ENCODE measurements around the gene CDH4. TPM values are rescaled to one million over a fixed set of nuclear protein-coding genes. Genes with fewer than 3 reads are reported as not detected.

The CDH4 gene
- total and polyA plus RNA-seq, 2 donors (not counting 1 experiment from before 2014, with no cell fraction given) = not detected

- WGBS (ENCODE audit: insufficient coverage) = 78% methylated on average over 20 of the region's 25 CpGs
- DNase-seq (no peak), ATAC-seq (ENCODE audit: low read depth) (no peak)
- H3K4me1 ChIP-seq (ENCODE audit: control insufficient read depth in 2 of 2, insufficient read depth in 2 of 2, low read length in 2 of 2) = no peaks in the 10 kb centered on the region
- H3K9me3 ChIP-seq (ENCODE audit: control extremely low read depth in 1 of 3, control insufficient read depth in 2 of 3, insufficient read depth in 1 of 3, low read length in 2 of 3) = no peaks in the 10 kb centered on the region
- H3K4me3 ChIP-seq (ENCODE audit: control extremely low read depth in 1 of 5, extremely low read depth in 1 of 5, insufficient read depth in 1 of 5, low read depth in 2 of 5, low read length in 4 of 5) = no peak overlapping the region
- H3K9ac ChIP-seq (ENCODE audit: low read length) = no peak overlapping the region
- Mint-ChIP-seq H3K4me1 (no peaks in the 10 kb centered on the region), H3K4me3 (no peak overlapping the region), H3K27me3 (no peaks in the 10 kb centered on the region), H3K9me3 (ENCODE audit: insufficient read depth) (no peaks in the 10 kb centered on the region), H3K27ac (no peak overlapping the region)
- H4K20me1 ChIP-seq (ENCODE audit: control insufficient read depth, insufficient read depth, low read length, poor library complexity, severe bottlenecking) = no peaks in the 10 kb centered on the region
- no peak overlapping the region for H3K27ac ChIP-seq (ENCODE audit: low read length in 2 of 2)
- no peak overlapping the region for H3K4me2 ChIP-seq (replicated peaks; ENCODE audit: low read depth, low read length, poor library complexity, severe bottlenecking)
- intact Hi-C loops (cut with micrococcal nuclease) = no loop called here
- no peak overlapping the region for H2AFZ ChIP-seq (ENCODE audit: insufficient read depth, low read depth, low read length, poor library complexity, severe bottlenecking)
- TF ChIP-seq EZH2 (IDR thresholded peaks at IDR 0.05; ENCODE audit: borderline replicate concordance, insufficient read depth, low read depth, low read length, poor library complexity, severe bottlenecking) (no peak), CTCF (IDR thresholded peaks at IDR 0.05) (no peak)
- no peaks in the 10 kb centered on the region for H3K27me3 ChIP-seq (replicated peaks in 1 of 4; ENCODE audit: control extremely low read depth in 1 of 4, control insufficient read depth in 3 of 4, insufficient read depth in 4 of 4, low read length in 3 of 4)
- H3K36me3 ChIP-seq (replicated peaks in 1 of 2; ENCODE audit: control extremely low read depth in 1 of 2, control insufficient read depth in 1 of 2, extremely low read depth in 1 of 2, insufficient read depth in 2 of 2, low read length in 1 of 2) = no peaks in the 10 kb centered on the region
- H3K79me2 ChIP-seq (ENCODE audit: control insufficient read depth, insufficient read depth, low read length) = no peaks in the 10 kb centered on the region
- POLR2A ChIA-PET = no interaction called here
- CTCF ChIA-PET = no interaction called here
Measured at GRCh38 chr20:61816606-61817460, 564.8 kb downstream of the CDH4 start.

- Histone ChIP-seq H3K4me1 (ENCODE audit: control insufficient read depth in 2 of 2, insufficient read depth in 2 of 2, low read length in 2 of 2) (no peaks in the 10 kb centered on the region), H3K9ac (ENCODE audit: low read length) (no peak overlapping the region), H3K4me3 (ENCODE audit: control extremely low read depth in 1 of 5, extremely low read depth in 1 of 5, insufficient read depth in 1 of 5, low read depth in 2 of 5, low read length in 4 of 5) (no peak overlapping the region), H2AFZ (ENCODE audit: insufficient read depth, low read depth, low read length, poor library complexity, severe bottlenecking) (no peak overlapping the region), H3K27ac (ENCODE audit: low read length in 2 of 2) (no peak overlapping the region), H3K79me2 (ENCODE audit: control insufficient read depth, insufficient read depth, low read length) (no peaks in the 10 kb centered on the region), H3K9me3 (ENCODE audit: control extremely low read depth in 1 of 3, control insufficient read depth in 2 of 3, insufficient read depth in 1 of 3, low read length in 2 of 3) (peaks cover 0 to 3% (median 0%) of the 10 kb centered on the region in 3 donors), H3K36me3 (replicated peaks in 1 of 2; ENCODE audit: control extremely low read depth in 1 of 2, control insufficient read depth in 1 of 2, extremely low read depth in 1 of 2, insufficient read depth in 2 of 2, low read length in 1 of 2) (no peaks in the 10 kb centered on the region), H3K27me3 (replicated peaks in 1 of 4; ENCODE audit: control extremely low read depth in 1 of 4, control insufficient read depth in 3 of 4, insufficient read depth in 4 of 4, low read length in 3 of 4) (no peaks in the 10 kb centered on the region), H3K4me2 (replicated peaks; ENCODE audit: low read depth, low read length, poor library complexity, severe bottlenecking) (no peak overlapping the region), H4K20me1 (ENCODE audit: control insufficient read depth, insufficient read depth, low read length, poor library complexity, severe bottlenecking) (no peaks in the 10 kb centered on the region)
- DNase-seq (no peak), ATAC-seq (ENCODE audit: low read depth) (no peak)
- Mint-ChIP-seq H3K4me3 (no peak overlapping the region), H3K9me3 (ENCODE audit: insufficient read depth) (no peaks in the 10 kb centered on the region), H3K27ac (no peak overlapping the region), H3K4me1 (no peaks in the 10 kb centered on the region), H3K27me3 (no peaks in the 10 kb centered on the region)
- intact Hi-C loops (cut with micrococcal nuclease) = no loop called here
- CTCF ChIA-PET = no interaction called here
- TF ChIP-seq EZH2 (IDR thresholded peaks at IDR 0.05; ENCODE audit: borderline replicate concordance, insufficient read depth, low read depth, low read length, poor library complexity, severe bottlenecking) (no peak), CTCF (IDR thresholded peaks at IDR 0.05) (no peak)
- 88% methylated on average over 13 of the region's 13 CpGs for WGBS (ENCODE audit: insufficient coverage)
- POLR2A ChIA-PET = no interaction called here
Measured at GRCh38 chr20:61817575-61817974, 565.5 kb downstream of the CDH4 start.

Data from B cell (primary cell).